ENCODE measurements around the gene SLC38A11. TPM values are rescaled to one million over a fixed set of nuclear protein-coding genes. Genes with fewer than 3 reads are reported as not detected.

The SLC38A11 gene
- total RNA-seq, 2 experiments from 2014 or later, result not detected

DNA sequence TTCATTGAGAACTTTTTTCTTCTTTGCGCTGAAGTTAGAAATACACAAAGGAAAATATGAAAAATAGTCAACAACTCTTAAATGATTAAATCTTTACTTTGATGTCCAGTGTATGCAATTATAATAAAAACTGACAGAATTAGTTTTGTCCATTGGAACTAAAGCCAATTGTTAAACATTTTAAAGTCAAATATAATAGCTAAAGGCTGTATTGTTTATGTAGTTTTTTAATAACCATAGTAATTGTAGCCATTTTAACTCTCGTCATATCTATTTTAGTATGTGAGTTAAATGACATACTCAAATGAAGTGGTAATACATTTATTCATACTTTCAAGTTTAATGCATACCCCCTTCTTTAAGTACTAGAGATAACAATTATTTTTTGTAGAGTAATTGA, 109.0 kb downstream of the SLC38A11 start:
- Mint-ChIP-seq H3K4me3 (no peak overlapping the region), H3K4me1 (peaks cover 2% of the 10 kb centered on the region), H3K9me3 (no peaks in the 10 kb centered on the region), H3K27me3 (peaks cover 40% of the 10 kb centered on the region), H3K36me3 (no peaks in the 10 kb centered on the region), H3K27ac (no peak overlapping the region)
- no peak for ATAC-seq (ENCODE audit: low read depth)
- POLR2A ChIA-PET, result no interaction called here
- no peak for DNase-seq

Other genes starting within 250 kb of the SLC38A11 start
- under 1 TPM; 0.17 to 0.50 TPM for gene COBLL1, start 113.7 kb downstream of the SLC38A11 start, total RNA-seq
- not detected for gene SCN3A, start 248.5 kb upstream of the SLC38A11 start, total RNA-seq